ENCODE data around the gene ACOT7. TPM values are rescaled to one million over a fixed set of nuclear protein-coding genes. Genes with fewer than 3 reads are reported as not detected.
"Not testable (repeated sequence)": the region's sequence is repeated elsewhere in the genome, so short reads cannot be mapped to it uniquely, and the experiment has no call there.

ACOT7 gene
- total RNA-seq, 2 donors from 2014 or later: 6.6 to 10.7 TPM

DNA sequence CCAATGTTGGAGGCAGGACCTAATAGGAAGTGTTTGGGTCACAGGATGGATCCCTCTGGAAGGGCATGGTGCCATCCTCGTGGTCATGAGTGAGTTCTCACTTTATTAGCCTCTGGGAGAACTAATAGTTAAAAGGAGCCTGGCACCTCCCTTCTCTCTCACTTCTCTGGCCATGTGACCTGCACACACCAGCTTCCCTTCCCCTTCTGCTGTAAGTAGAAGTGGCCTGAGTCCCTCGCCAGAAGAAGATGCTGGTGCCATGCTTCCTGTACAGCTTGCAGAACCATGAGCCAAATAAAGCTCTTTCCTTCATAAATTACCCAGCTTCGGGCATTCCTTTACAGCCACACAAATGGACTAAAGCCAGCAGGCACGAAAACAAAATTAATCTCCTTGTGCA lies 23.6 kb downstream of the ACOT7 start:
- TF ChIP-seq, protein P1, sequence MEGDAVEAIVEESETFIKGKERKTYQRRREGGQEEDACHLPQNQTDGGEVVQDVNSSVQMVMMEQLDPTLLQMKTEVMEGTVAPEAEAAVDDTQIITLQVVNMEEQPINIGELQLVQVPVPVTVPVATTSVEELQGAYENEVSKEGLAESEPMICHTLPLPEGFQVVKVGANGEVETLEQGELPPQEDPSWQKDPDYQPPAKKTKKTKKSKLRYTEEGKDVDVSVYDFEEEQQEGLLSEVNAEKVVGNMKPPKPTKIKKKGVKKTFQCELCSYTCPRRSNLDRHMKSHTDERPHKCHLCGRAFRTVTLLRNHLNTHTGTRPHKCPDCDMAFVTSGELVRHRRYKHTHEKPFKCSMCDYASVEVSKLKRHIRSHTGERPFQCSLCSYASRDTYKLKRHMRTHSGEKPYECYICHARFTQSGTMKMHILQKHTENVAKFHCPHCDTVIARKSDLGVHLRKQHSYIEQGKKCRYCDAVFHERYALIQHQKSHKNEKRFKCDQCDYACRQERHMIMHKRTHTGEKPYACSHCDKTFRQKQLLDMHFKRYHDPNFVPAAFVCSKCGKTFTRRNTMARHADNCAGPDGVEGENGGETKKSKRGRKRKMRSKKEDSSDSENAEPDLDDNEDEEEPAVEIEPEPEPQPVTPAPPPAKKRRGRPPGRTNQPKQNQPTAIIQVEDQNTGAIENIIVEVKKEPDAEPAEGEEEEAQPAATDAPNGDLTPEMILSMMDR (IDR thresholded peaks at IDR 0.05): no peak
- H3K4me1 ChIP-seq: no peaks in the 10 kb centered on the region
- H3K9me3 ChIP-seq: no peaks in the 10 kb centered on the region
- no peak overlapping the region for H3K4me3 ChIP-seq
- no peak overlapping the region for H3K27ac ChIP-seq
- no peaks in the 10 kb centered on the region for H3K36me3 ChIP-seq
- H3K27me3 ChIP-seq: no peaks in the 10 kb centered on the region
- DNase-seq (ENCODE audit: low spot score): no peak

DNA sequence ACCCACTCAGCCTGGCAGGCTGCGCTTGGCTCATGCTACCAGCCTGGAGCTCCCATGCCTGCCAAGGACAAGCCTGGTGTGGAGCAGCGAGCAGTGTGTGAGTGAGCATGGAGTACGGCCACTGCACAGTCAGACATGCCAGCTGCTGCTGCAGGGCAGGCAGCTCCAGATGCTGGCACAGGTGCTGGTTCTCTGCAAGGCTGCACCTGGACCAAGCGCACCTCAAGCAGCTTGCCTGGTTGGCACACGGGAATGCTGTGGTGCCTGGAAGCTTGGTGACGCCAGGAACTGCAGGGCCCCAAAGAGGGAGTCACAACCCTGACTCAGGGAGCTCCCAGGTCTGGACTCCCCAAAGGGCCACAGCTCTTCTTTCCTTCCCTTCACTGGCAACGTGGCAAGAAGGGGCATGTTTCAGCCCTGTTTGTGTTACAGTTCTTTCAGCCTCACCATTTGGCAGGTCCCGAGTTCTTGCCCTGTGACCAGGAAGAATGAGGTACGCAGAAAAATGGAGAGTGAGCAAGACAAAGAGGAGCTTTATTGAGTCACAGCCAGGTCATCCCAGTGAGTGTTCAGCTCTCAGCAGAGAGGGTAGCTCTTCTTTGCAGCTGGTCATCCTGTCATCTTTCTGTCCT lies 26.1 kb downstream of the ACOT7 start:
- Histone ChIP-seq H3K36me3 (no peaks in the 10 kb centered on the region), H3K4me1 (peaks cover 0 to 5% of the 10 kb centered on the region in 2 donors), H3K27me3 (no peaks in the 10 kb centered on the region), H3K27ac (no peak overlapping the region), H3K9me3 (no peaks in the 10 kb centered on the region), H3K4me3 (no peak overlapping the region)
- DNase-seq (ENCODE audit: low spot score): no peak
- TF ChIP-seq, protein P1 (IDR thresholded peaks at IDR 0.05): no peak

DNA sequence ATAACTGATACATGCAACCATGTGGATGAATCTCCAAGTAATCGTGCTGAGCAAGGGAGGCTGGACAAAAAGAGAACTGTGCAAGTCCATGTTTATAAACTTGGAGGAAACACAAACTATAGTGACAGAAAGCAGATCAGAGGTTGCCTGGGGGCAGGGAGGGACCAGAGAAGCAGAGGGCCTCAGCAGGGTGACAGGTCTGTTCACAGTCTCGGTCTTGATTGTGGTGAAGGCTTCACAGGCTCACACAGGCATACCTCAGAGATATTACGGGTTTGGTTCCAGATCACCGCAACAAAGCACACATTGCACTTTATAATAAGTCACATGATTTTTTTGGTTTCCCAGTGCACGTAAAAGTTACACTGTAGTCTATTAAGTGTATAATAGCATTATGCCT lies 28.5 kb downstream of the ACOT7 start:
- Histone ChIP-seq H3K36me3 (no peaks in the 10 kb centered on the region), H3K4me3 (no peak overlapping the region), H3K27me3 (no peaks in the 10 kb centered on the region), H3K9me3 (no peaks in the 10 kb centered on the region), H3K27ac (no peak overlapping the region), H3K4me1 (peaks cover 0 to 13% of the 10 kb centered on the region in 2 donors)
- TF ChIP-seq, protein P1 (IDR thresholded peaks at IDR 0.05): no peak
- DNase-seq (ENCODE audit: low spot score): no peak

DNA sequence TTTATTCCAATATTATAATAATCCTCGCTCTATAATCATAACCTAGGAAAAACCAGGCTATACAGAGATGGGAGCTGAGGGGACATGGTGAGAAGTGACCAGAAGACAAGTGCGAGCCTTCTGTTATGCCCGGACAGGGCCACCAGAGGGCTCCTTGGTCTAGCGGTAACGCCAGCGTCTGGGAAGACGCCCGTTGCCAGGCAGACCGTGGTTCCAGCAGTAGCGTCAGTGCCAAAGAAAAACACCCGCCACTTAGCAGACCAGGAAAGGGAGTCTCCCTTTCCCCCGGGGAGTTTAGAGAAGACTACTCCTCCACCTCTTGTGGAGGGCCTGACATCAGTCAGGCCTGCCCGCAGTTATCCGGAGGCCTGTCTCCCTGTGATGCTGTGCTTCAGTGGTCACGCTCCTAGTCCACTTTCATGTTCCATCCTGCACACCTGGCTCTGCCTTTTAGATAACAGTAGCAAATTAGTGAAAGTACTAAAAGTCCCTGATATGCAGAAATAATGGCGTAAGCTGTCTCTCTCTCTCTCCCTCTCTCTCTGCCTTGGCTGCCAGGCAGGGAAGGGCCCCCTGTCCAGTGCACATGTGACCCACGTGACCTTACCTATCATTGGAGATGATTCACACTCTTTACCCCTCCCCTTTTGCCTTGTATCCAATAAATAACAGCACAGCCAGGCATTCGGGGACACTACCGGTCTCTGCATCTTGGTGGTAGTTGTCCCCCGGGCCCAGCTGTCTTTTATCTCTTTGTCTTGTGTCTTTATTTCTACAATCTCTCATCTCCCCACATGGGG lies 30.3 kb downstream of the ACOT7 start:
- peak; percentile 72 for DNase-seq (ENCODE audit: low spot score)
- H3K27me3 ChIP-seq, H3K4me3 ChIP-seq, H3K9me3 ChIP-seq, H3K36me3 ChIP-seq, H3K27ac ChIP-seq: not testable (repeated sequence)
- TF ChIP-seq, protein P1 (IDR thresholded peaks at IDR 0.05): peak; percentile 56 to 82
- peaks cover 0 to 31% of the 10 kb centered on the region in 2 donors for H3K4me1 ChIP-seq

DNA sequence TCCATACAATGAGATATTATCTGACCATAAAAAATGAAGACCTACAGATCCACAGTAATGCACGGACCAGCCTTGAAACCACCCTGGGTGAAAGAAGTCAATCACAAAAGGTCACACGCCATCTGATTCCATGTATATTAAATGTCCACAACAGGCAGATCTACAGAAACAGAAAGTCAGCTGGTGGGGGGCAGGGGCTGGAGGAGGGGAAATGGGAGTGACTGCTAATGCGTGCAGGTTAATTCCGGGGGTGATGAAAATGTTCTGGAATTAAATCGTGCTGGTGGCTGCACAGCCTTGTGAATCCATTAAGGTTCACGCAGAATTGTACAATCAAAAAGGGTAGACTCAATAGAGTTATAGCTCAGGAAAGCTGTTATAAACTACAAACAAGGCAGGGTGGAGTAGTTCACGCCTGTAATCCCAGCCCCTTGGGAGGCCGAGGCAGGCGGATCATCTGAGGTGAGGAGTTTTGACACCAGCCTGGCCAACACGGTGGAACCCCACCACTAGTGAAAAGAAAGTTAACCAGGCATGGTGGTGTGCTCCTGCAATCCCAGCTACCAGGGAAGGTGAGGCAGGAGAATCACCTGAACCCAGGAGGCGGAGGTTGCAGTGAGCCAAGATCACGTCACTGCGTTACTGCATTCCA lies 32.3 kb downstream of the ACOT7 start:
- no peaks in the 10 kb centered on the region for H3K27me3 ChIP-seq
- no peak overlapping the region for H3K27ac ChIP-seq
- H3K36me3 ChIP-seq: no peaks in the 10 kb centered on the region
- peaks cover 0 to 35% of the 10 kb centered on the region in 2 donors for H3K4me1 ChIP-seq
- H3K9me3 ChIP-seq: no peaks in the 10 kb centered on the region
- no peak overlapping the region for H3K4me3 ChIP-seq
- TF ChIP-seq, protein P1 (IDR thresholded peaks at IDR 0.05): no peak
- no peak for DNase-seq (ENCODE audit: low spot score)
